Bronchial epithelial cell (primary cell): Measurements from ENCODE around the gene PAF1. TPM values are rescaled to one million over a fixed set of nuclear protein-coding genes. Genes with fewer than 3 reads are reported as not detected.

Experiments
- DNase-seq: peaks from one replicate; pipeline ENCODE4 v3.0.0-alpha.2; 2010; ENCODE audit warnings: low read depth
- FAIRE-seq: peaks from 2 replicates; lab custom pipeline; 2011; peaks lifted over from hg19 to GRCh38; lab: Jason Lieb, UNC
- H3K27me3 ChIP-seq: 2 replicates; pipeline ENCODE4 v1.5.1; 2011; ENCODE audit warnings: low read length; ENCODE audit not compliant: control insufficient read depth, insufficient read depth
- H3K36me3 ChIP-seq: 2 replicates; pipeline ENCODE4 v1.5.1; 2011; ENCODE audit warnings: low read length; ENCODE audit not compliant: control insufficient read depth, insufficient read depth
- H3K4me3 ChIP-seq: 2 replicates; pipeline ENCODE4 v1.5.1; 2011; ENCODE audit warnings: mild to moderate bottlenecking, low read depth, low read length, control low read depth
- total RNA-seq: library from RNA; depleted of rRNA; stranded (reverse); fragments of >200 nt; gene quantifications from 2 replicates; pipeline ENCODE4 v1.2.1, GENCODE V29; 2014
- TF ChIP-seq, protein P1 (sequence below): IDR thresholded peaks from 2 replicates; pipeline ENCODE4 v1.5.1; 2011; ENCODE audit warnings: mild to moderate bottlenecking, moderate library complexity, low read length, control low read depth, inconsistent platforms; ENCODE audit not compliant: insufficient read depth, severe bottlenecking

Gene PAF1
- total RNA-seq, 1 donor from 2014 or later: 31.6 TPM

- peaks cover 7% of the 10 kb centered on the region for H3K36me3 ChIP-seq
- TF ChIP-seq, protein P1, sequence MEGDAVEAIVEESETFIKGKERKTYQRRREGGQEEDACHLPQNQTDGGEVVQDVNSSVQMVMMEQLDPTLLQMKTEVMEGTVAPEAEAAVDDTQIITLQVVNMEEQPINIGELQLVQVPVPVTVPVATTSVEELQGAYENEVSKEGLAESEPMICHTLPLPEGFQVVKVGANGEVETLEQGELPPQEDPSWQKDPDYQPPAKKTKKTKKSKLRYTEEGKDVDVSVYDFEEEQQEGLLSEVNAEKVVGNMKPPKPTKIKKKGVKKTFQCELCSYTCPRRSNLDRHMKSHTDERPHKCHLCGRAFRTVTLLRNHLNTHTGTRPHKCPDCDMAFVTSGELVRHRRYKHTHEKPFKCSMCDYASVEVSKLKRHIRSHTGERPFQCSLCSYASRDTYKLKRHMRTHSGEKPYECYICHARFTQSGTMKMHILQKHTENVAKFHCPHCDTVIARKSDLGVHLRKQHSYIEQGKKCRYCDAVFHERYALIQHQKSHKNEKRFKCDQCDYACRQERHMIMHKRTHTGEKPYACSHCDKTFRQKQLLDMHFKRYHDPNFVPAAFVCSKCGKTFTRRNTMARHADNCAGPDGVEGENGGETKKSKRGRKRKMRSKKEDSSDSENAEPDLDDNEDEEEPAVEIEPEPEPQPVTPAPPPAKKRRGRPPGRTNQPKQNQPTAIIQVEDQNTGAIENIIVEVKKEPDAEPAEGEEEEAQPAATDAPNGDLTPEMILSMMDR: no peak
- no peak for DNase-seq
- no peak for FAIRE-seq
- H3K4me3 ChIP-seq: no peak overlapping the region
- no peaks in the 10 kb centered on the region for H3K27me3 ChIP-seq
These were observed 28.1 kb upstream of the PAF1 start for GRCh38 chr19:39419003-39419402.

GRCh38 chr19:39417463-39418181 lies 26.7 kb upstream of the PAF1 start:
- no peak for FAIRE-seq
- H3K36me3 ChIP-seq: peaks cover 5% of the 10 kb centered on the region

DNA sequence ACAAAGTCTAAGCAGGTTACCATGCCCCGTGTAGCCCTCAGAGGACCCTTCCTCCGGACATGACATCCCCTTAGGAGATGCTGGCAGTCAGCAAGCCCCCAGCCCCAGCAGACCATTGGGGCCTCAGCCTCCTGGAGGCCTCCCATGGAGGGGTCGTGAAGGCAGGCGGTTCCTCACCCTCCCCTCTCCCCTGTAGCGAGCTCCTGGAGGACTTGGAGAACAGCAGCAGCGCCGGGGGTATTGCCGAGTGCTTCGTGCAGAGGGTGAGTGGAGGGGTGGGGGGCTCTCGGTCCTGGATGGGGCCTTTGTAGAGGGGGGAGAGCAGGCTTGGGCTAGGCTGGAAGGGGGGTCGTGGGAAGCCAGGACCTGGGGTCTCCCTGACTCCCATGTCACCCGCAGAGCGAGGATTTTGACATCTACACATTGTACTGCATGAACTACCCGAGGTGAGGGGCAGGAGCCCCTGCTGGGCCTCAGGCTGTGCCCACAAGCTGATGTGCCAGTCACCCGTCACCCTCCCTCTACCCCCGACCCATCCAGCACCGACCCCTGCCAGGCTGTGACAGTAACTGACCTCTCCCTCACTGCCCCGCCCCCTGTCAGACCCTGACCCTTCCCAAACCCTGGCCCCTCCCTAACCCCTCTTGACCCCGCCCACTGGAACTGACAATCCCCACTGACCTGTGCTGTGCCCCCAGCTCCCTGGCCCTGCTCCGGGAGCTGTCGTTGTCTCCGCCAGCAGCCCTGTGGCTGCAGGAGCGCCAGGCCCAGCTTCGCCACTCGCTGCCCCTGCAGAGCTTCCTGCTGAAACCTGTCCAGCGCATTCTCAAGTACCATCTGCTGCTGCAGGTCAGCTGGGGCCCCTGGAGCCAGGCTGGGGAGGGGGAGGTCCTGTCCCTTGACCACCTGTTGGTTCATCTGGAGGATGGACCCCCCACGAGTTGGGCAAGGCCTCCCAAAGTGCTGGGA lies 25.5 kb upstream of the PAF1 start:
- TF ChIP-seq, protein P1: no peak
- H3K27me3 ChIP-seq: no peaks in the 10 kb centered on the region
- DNase-seq (no peak), FAIRE-seq (no peak)
- peaks cover 5% of the 10 kb centered on the region for H3K36me3 ChIP-seq
- no peak overlapping the region for H3K4me3 ChIP-seq

More at GRCh38 chr19:39417463-39418181, 26.7 kb upstream of the PAF1 start:
- no peak for DNase-seq
- Histone ChIP-seq H3K27me3 (no peaks in the 10 kb centered on the region), H3K4me3 (no peak overlapping the region)
- TF ChIP-seq, protein P1: no peak

GRCh38 chr19:39415111-39416046 lies 24.5 kb upstream of the PAF1 start:
- TF ChIP-seq, protein P1: no peak
- Histone ChIP-seq H3K4me3 (no peak overlapping the region), H3K36me3 (peaks cover 5% of the 10 kb centered on the region), H3K27me3 (no peaks in the 10 kb centered on the region)
- DNase-seq: no peak
- no peak for FAIRE-seq

- H3K27me3 ChIP-seq: no peaks in the 10 kb centered on the region
- TF ChIP-seq, protein P1: peak; percentile 17
- H3K36me3 ChIP-seq: peaks cover 3% of the 10 kb centered on the region
- FAIRE-seq (no peak), DNase-seq (no peak)
- peak overlapping the region; percentile 91 for H3K4me3 ChIP-seq
These were observed 23.2 kb upstream of the PAF1 start for GRCh38 chr19:39413911-39414608.
